Germinal center (tissue), 1 donor: ENCODE measurements around the gene GNAT3.

Experiments
- DNase-seq: peaks from one replicate; pipeline ENCODE4 v3.0.0; 2012; ENCODE audit warnings: mixed read lengths, low spot score

GNAT3 gene

GRCh38 chr7:80417211-80417793 is 94.6 kb downstream of the GNAT3 start:
- DNase-seq: no peak

- no peak for DNase-seq
Observed at GRCh38 chr7:80415522-80415921, 96.3 kb downstream of the GNAT3 start.

GRCh38 chr7:80415114-80415513 is 96.8 kb downstream of the GNAT3 start:
- no peak for DNase-seq

GRCh38 chr7:80414331-80414730 is 97.5 kb downstream of the GNAT3 start:
- DNase-seq: no peak

- no peak for DNase-seq
Observed at GRCh38 chr7:80413383-80413945, 98.4 kb downstream of the GNAT3 start.

- no peak for DNase-seq
Observed at GRCh38 chr7:80412842-80413241, 99.0 kb downstream of the GNAT3 start.

GRCh38 chr7:80411621-80412020 is 100.2 kb downstream of the GNAT3 start:
- DNase-seq: no peak

- DNase-seq: no peak
Observed at GRCh38 chr7:80410081-80410480, 101.8 kb downstream of the GNAT3 start.
